H1 (cell line): Measurements from ENCODE around the gene PCDH8.

Experiments used
- CEBPB ChIP-seq: IDR thresholded peaks from 2 replicates; pipeline ENCODE4 v1.6.1; 2012; ENCODE audit warnings: low read depth, low read length
- CHD2 ChIP-seq: IDR thresholded peaks from 2 replicates; pipeline ENCODE4 v1.6.1; 2012; ENCODE audit warnings: low read length, improper control_type of control experiment
- CTCF ChIP-seq, 3 experiments: IDR thresholded peaks; 1 replicate in 2 of 3; 2 replicates in 1 of 3; pipeline versions ENCODE4 v1.5.1 to v1.6.1; 2011; ENCODE audit warnings: low read length in 3 of 3, mild to moderate bottlenecking in 3 of 3, inconsistent platforms in 2 of 3, low read depth in 1 of 3, moderate library complexity in 1 of 3; ENCODE audit not compliant: insufficient read depth in 1 of 3; ENCODE audit errors: control extremely low read depth in 1 of 3
- EGR1 ChIP-seq: IDR thresholded peaks from 2 replicates; pipeline ENCODE4 v1.6.1; 2011; ENCODE audit warnings: low read depth, low read length, borderline replicate concordance
- KDM5A ChIP-seq: fragments of 200-600 bp; IDR thresholded peaks from 2 replicates; pipeline ENCODE4 v1.7.1; 2012; ENCODE audit warnings: mild to moderate bottlenecking, low read length, inconsistent platforms, mixed read lengths
- SIX5 ChIP-seq: IDR thresholded peaks from 2 replicates; pipeline ENCODE4 v1.6.1; 2011; ENCODE audit warnings: mild to moderate bottlenecking, low read depth, low read length
- USF2 ChIP-seq: IDR thresholded peaks from 2 replicates; pipeline ENCODE4 v1.6.1; 2011; ENCODE audit warnings: low read length, improper control_type of control experiment

GRCh38 chr13:52846567-52847321, 1.7 kb downstream of the PCDH8 start:
- TF ChIP-seq CHD2 (no peak), USF2 (no peak), CTCF (IDR thresholded peaks at IDR 0.05; ENCODE audit: control extremely low read depth in 1 of 3, insufficient read depth in 1 of 3, low read depth in 1 of 3, low read length in 3 of 3) (peak in 2 of 3 experiments; percentile 81 to 96; a peak in 3 of 4 replicates), KDM5A (no peak), EGR1 (no peak), SIX5 (no peak), CEBPB (no peak)
